Psoas muscle (tissue), 8 donors: Measurements from ENCODE around the gene ARNT2. TPM values are rescaled to one million over a fixed set of nuclear protein-coding genes. Genes with fewer than 3 reads are reported as not detected.

Source experiments
- ATAC-seq, 4 donors: fragments of 200-7000 bp; cut with Tn5 transposase; one replicate each; pipeline ENCODE4 v1.9.1; 2020; ENCODE audit warnings: moderate library complexity in 3 of 4, mild to moderate bottlenecking in 2 of 4
- DNase-seq, 2 donors: peaks; one replicate each; pipeline ENCODE4 v3.0.0-alpha.2; 2020
- H3K27ac ChIP-seq: fragments of 200-600 bp; one replicate; pipeline ENCODE4 v1.8.0; 2022
- H3K27me3 ChIP-seq, 3 donors: fragments of 200-600 bp in 1 of 3; one replicate each; pipeline versions ENCODE4 v1.6.1 to v1.8.0; 2013 to 2022; ENCODE audit warnings: low read length in 2 of 3, mild to moderate bottlenecking in 2 of 3, moderate library complexity in 1 of 3; ENCODE audit not compliant: insufficient read depth in 3 of 3
- H3K36me3 ChIP-seq, 2 donors: fragments of 200-600 bp in 1 of 2; one replicate each; pipeline versions ENCODE4 v1.6.1 to v1.8.0; 2013 to 2022; ENCODE audit warnings: low read depth in 1 of 2, mild to moderate bottlenecking in 1 of 2, moderate library complexity in 1 of 2; ENCODE audit not compliant: insufficient read depth in 1 of 2
- H3K4me1 ChIP-seq: fragments of 200-600 bp; one replicate; pipeline ENCODE4 v1.8.0; 2022
- H3K4me3 ChIP-seq: fragments of 200-600 bp; one replicate; pipeline ENCODE4 v1.8.0; 2022; ENCODE audit warnings: mild to moderate bottlenecking
- H3K9me3 ChIP-seq: fragments of 200-600 bp; one replicate; pipeline ENCODE4 v1.8.0; 2022
- WGBS, 3 donors: extraction: QIAGEN DNeasy Blood & Tissue Kit; methylation state at CpG; one replicate each; pipeline versions ENCODE4 v1.1.6 to v1.1.7; 2013; 5-methylcytosine and 5-hydroxymethylcytosine counted together
- intact Hi-C, 2 donors: fragments of 100-400 bp; cut with DNase I; formaldehyde crosslinking; loops; one replicate each; pipeline versions ENCODE4 v1.11.0 to v1.14.2; 2022
- polyA plus RNA-seq, 3 donors: library from polyadenylated mRNA; stranded (reverse); fragments of 200-250 nt; gene quantifications; one replicate each; pipeline ENCODE4 v1.2.3, GENCODE V29; 2013
- total RNA-seq, 4 donors: library from RNA; stranded (reverse); fragmentation: NEBNext Ultra II Directional in 2 of 4; extraction: Animal tissue kit (Norgen Biotek cat#: 25700) in 2 of 4; gene quantifications; one replicate each; pipeline versions ENCODE4 v1.2.1 to v1.2.4, GENCODE V29; 2021 to 2023
- TF ChIP-seq, protein P1 (sequence below): fragments of 200-600 bp; IDR thresholded peaks from one replicate; pipeline ENCODE4 v1.8.0; 2022; ENCODE audit warnings: antibody characterized with exemption
- donor health status: healthy with polysubstance abuse.
- donor health status: DM: no; HTN: no; CAD: no; lungs with moderate emphysema.
- donor health status: Bipolar disorder and iron deficiency.
- donor health status: healthy.
- donor health status: DM: yes; HTN: yes; CAD: no.
- donor health status: DM: no; HTN: no; CAD: no.
- donor health status: DM: no; HTN: no; CAD: no.
- donor health status: DM: yes; HTN: yes; CAD: no.

The ARNT2 gene
- total and polyA plus RNA-seq, 7 donors = 0.09 to 12.2 (median 4.4) TPM

DNA sequence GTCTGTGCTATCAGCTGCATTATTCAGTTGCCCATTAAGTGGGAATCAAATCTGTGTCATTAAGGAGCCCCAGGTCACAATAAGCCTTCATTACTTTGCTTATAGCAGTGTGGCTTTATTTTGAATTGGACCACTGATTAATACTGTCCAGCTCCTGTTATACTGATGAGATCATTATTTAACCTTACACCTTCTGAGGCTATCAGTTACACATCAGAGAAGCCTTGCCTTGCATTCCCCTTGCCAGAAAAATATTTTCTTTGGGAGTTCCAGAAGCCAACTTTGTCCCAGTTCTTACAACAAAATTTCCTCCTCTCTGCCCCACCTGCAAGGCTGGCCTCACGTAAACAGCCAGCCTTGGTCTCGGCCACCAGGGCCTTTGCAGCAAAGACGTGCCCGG lies 29.7 kb upstream of the ARNT2 start:
- Histone ChIP-seq H3K27me3 (no peaks in the 10 kb centered on the region), H3K4me1 (peaks cover 21% of the 10 kb centered on the region), H3K36me3 (no peaks in the 10 kb centered on the region), H3K4me3 (no peak overlapping the region), H3K9me3 (no peaks in the 10 kb centered on the region), H3K27ac (peak overlapping the region; percentile 71)
- 55 to 68% (median 57%) methylated on average over 4 of the region's 4 CpGs for WGBS, 3 donors
- ATAC-seq = peak in 2 of 4 donors; percentile 28 to 37
- no peak for DNase-seq
- TF ChIP-seq, protein P1, sequence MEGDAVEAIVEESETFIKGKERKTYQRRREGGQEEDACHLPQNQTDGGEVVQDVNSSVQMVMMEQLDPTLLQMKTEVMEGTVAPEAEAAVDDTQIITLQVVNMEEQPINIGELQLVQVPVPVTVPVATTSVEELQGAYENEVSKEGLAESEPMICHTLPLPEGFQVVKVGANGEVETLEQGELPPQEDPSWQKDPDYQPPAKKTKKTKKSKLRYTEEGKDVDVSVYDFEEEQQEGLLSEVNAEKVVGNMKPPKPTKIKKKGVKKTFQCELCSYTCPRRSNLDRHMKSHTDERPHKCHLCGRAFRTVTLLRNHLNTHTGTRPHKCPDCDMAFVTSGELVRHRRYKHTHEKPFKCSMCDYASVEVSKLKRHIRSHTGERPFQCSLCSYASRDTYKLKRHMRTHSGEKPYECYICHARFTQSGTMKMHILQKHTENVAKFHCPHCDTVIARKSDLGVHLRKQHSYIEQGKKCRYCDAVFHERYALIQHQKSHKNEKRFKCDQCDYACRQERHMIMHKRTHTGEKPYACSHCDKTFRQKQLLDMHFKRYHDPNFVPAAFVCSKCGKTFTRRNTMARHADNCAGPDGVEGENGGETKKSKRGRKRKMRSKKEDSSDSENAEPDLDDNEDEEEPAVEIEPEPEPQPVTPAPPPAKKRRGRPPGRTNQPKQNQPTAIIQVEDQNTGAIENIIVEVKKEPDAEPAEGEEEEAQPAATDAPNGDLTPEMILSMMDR = no peak
- intact Hi-C loops = no loop called here

DNA sequence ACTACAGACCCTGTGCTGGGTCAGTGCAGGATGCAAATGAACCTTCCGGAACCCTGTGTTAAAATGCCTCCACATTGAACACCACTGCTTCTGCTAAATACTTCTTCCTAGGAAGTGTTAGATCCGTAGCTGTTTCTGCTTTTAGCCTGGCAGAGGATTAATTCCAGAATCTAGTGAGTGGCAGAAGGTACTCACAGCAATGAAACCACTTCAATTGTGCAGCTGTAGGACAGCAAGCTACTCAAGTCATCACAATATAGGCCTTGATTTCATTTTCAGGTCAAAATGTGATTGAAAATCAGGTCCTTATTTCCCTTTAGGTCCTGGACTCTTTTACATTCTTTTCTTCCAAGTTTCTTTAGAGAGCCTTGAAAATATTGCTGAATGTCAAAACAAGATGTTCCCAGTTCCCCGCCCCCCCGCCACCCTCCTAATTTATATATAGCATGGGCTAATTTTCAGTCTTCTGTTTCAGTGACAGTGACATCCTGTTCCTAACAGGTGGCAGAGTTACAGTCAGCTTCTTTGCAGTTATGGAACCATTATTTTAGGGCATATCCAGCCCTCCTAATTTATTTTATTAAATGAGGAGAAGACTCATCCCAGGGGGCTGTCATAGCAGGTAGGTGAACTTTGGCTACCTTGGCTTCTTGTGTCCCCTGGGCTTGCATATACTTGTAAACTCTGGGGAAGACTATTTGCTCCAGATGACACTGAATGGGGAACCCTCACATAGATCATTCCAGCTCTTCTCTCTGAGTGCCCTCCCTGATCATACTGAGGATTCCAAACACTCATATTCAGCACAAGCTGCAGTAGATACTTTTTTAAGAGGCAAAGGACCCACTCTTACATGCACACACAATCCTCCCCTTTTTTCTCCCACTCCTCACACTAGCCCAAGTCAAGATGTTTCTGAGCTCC lies 28.0 kb upstream of the ARNT2 start:
- peak in 1 of 2 donors; percentile 64 for DNase-seq
- peak; percentile 57 to 94 (median 88) for ATAC-seq

GRCh38 chr15:80379693-80380092 lies 24.5 kb upstream of the ARNT2 start:
- Histone ChIP-seq H3K4me1 (peaks cover 19% of the 10 kb centered on the region), H3K9me3 (no peaks in the 10 kb centered on the region), H3K36me3 (no peaks in the 10 kb centered on the region), H3K27ac (no peak overlapping the region), H3K4me3 (no peak overlapping the region), H3K27me3 (no peaks in the 10 kb centered on the region)
- intact Hi-C loops = no loop called here
- ATAC-seq (no peak), DNase-seq (no peak)
- WGBS, 3 donors = 86 to 88% (median 86%) methylated on average over 4 of the region's 4 CpGs
- TF ChIP-seq, protein P1 = no peak

More for the DNA sequence above, 28.0 kb upstream of the ARNT2 start:
- intact Hi-C loops = no loop called here
- Histone ChIP-seq H3K9me3 (no peaks in the 10 kb centered on the region), H3K27me3 (no peaks in the 10 kb centered on the region), H3K4me1 (peaks cover 21% of the 10 kb centered on the region), H3K27ac (peak overlapping the region; percentile 71), H3K4me3 (peak overlapping the region; percentile 68), H3K36me3 (no peaks in the 10 kb centered on the region)
- TF ChIP-seq, protein P1 = no peak
- WGBS, 3 donors = 30 to 54% (median 40%) methylated on average over 4 of the region's 4 CpGs

- 65 to 83% (median 70%) methylated on average over 3 of the region's 3 CpGs for WGBS, 3 donors
- Histone ChIP-seq H3K27ac (no peak overlapping the region), H3K4me1 (peaks cover 16% of the 10 kb centered on the region), H3K9me3 (no peaks in the 10 kb centered on the region), H3K36me3 (no peaks in the 10 kb centered on the region), H3K4me3 (no peak overlapping the region), H3K27me3 (no peaks in the 10 kb centered on the region)
- intact Hi-C loops = no loop called here
- ATAC-seq = no peak
- no peak for DNase-seq
- TF ChIP-seq, protein P1 = no peak
Observed at GRCh38 chr15:80380154-80380553, 24.0 kb upstream of the ARNT2 start.
